WTC11 (cell line): Measurements from ENCODE around the gene BMF. TPM values are rescaled to one million over a fixed set of nuclear protein-coding genes. Genes with fewer than 3 reads are reported as not detected.

Source experiments
- ATAC-seq: fragments of 200-7000 bp; cut with Tn5 transposase; 2 replicates; pipeline ENCODE4 v1.10.0; 2021; ENCODE audit warnings: mild to moderate bottlenecking, moderate library complexity
- CTCF ChIA-PET: fragments of 300-600 bp; sonication (Branson Sonifier 250); formaldehyde crosslinking; loops from one replicate; lab custom pipeline; 2021; ENCODE audit warnings: antibody characterized with exemption; lab: Charles Lee
- POLR2A ChIA-PET: fragments of 350-600 bp; sonication (Branson Sonifier 250); formaldehyde crosslinking; loops from one replicate; lab custom pipeline; 2021; ENCODE audit warnings: antibody characterized with exemption; lab: Charles Lee
- DNase-seq: peaks from one replicate; pipeline ENCODE4 v3.0.0; 2021; ENCODE audit warnings: low spot score
- H3K27ac Mint-ChIP-seq: 2 replicates; pipeline ENCODE4 v1.8.0; 2021; ENCODE audit warnings: mixed read lengths
- H3K27me3 Mint-ChIP-seq: 2 replicates; pipeline ENCODE4 v1.8.0; 2021; ENCODE audit warnings: low read depth, mild to moderate bottlenecking, moderate library complexity, mixed read lengths
- H3K36me3 Mint-ChIP-seq: 2 replicates; pipeline ENCODE4 v1.8.0; 2021; ENCODE audit warnings: mixed read lengths
- H3K4me1 Mint-ChIP-seq: 2 replicates; pipeline ENCODE4 v1.8.0; 2022; ENCODE audit warnings: mixed read lengths
- H3K4me3 Mint-ChIP-seq: 2 replicates; pipeline ENCODE4 v1.8.0; 2021; ENCODE audit warnings: mild to moderate bottlenecking, moderate library complexity, mixed read lengths
- H3K9me3 Mint-ChIP-seq: 2 replicates; pipeline ENCODE4 v1.8.0; 2021; ENCODE audit warnings: mixed read lengths
- AR ChIP-seq: fragments of 250-450 bp; sonication (Bioruptor Pico); IDR thresholded peaks from 2 replicates; pipeline ENCODE4 v1.9.0; 2021; ENCODE audit warnings: mild to moderate bottlenecking
- ATF3 ChIP-seq: sonication (generic); formaldehyde crosslinking; conservative IDR thresholded peaks from 2 replicates; pipeline ENCODE4 v1.8.1; 2022; ENCODE audit warnings: mild to moderate bottlenecking, missing genetic modification reagents
- E2F1 ChIP-seq: sonication (generic); formaldehyde crosslinking; IDR thresholded peaks from 2 replicates; pipeline ENCODE4 v1.8.0; 2022; ENCODE audit warnings: mild to moderate bottlenecking, missing genetic modification reagents
- FOXP1 ChIP-seq: sonication (generic); formaldehyde crosslinking; IDR thresholded peaks from 2 replicates; pipeline ENCODE4 v1.8.0; 2022; ENCODE audit warnings: missing genetic modification reagents, mild to moderate bottlenecking, moderate library complexity, borderline replicate concordance
- HMGA2 ChIP-seq: fragments of 250-450 bp; sonication (Bioruptor Pico); IDR thresholded peaks from 2 replicates; pipeline ENCODE4 v1.4.0; 2021; ENCODE audit warnings: mild to moderate bottlenecking, moderate library complexity
- IRF1 ChIP-seq: sonication (generic); formaldehyde crosslinking; IDR thresholded peaks from 2 replicates; pipeline ENCODE4 v1.8.0; 2023; ENCODE audit warnings: missing genetic modification reagents
- IRF2 ChIP-seq: sonication (generic); formaldehyde crosslinking; IDR thresholded peaks from 2 replicates; pipeline ENCODE4 v1.8.0; 2022; ENCODE audit warnings: low read depth, missing genetic modification reagents, borderline replicate concordance
- JUN ChIP-seq: sonication (generic); formaldehyde crosslinking; IDR thresholded peaks from 2 replicates; pipeline ENCODE4 v1.8.0; 2023; ENCODE audit warnings: mild to moderate bottlenecking, missing genetic modification reagents
- NFYB ChIP-seq: sonication (generic); formaldehyde crosslinking; conservative IDR thresholded peaks from 2 replicates; pipeline ENCODE4 v1.8.0; 2022; ENCODE audit warnings: low read depth, missing genetic modification reagents
- PRDM15 ChIP-seq: sonication (generic); formaldehyde crosslinking; IDR thresholded peaks from 2 replicates; pipeline ENCODE4 v1.8.0; 2022; ENCODE audit warnings: missing genetic modification reagents
- PRRX2 ChIP-seq: fragments of 250-450 bp; sonication (Bioruptor Pico); IDR thresholded peaks from 2 replicates; pipeline ENCODE4 v1.8.0; 2021; ENCODE audit warnings: mild to moderate bottlenecking
- RELA ChIP-seq: sonication (generic); formaldehyde crosslinking; IDR thresholded peaks from 2 replicates; pipeline ENCODE4 v1.8.1; 2022; ENCODE audit warnings: missing genetic modification reagents, mild to moderate bottlenecking, borderline replicate concordance
- SMAD4 ChIP-seq: sonication (generic); formaldehyde crosslinking; IDR thresholded peaks from 2 replicates; pipeline ENCODE4 v1.8.0; 2022; ENCODE audit warnings: mild to moderate bottlenecking, missing genetic modification reagents
- SOX15 ChIP-seq: fragments of 250-450 bp; sonication (Bioruptor Pico); IDR thresholded peaks from 2 replicates; pipeline ENCODE4 v1.9.0; 2021; ENCODE audit warnings: mild to moderate bottlenecking
- TEAD1 ChIP-seq: sonication (generic); formaldehyde crosslinking; IDR thresholded peaks from 2 replicates; pipeline ENCODE4 v1.8.0; 2022; ENCODE audit warnings: mild to moderate bottlenecking, missing genetic modification reagents
- ZMAT4 ChIP-seq: fragments of 250-450 bp; sonication (Bioruptor Pico); IDR thresholded peaks from 2 replicates; pipeline ENCODE4 v1.9.0; 2021; ENCODE audit warnings: mild to moderate bottlenecking
- ZNF263 ChIP-seq: sonication (generic); formaldehyde crosslinking; IDR thresholded peaks from 2 replicates; pipeline ENCODE4 v1.8.1; 2022; ENCODE audit warnings: low read depth, mild to moderate bottlenecking, moderate library complexity, missing genetic modification reagents
- ZNF281 ChIP-seq: sonication (generic); formaldehyde crosslinking; IDR thresholded peaks from 2 replicates; pipeline ENCODE4 v1.8.0; 2023; ENCODE audit warnings: mild to moderate bottlenecking, missing genetic modification reagents
- ZNF512 ChIP-seq: sonication (generic); formaldehyde crosslinking; IDR thresholded peaks from 2 replicates; pipeline ENCODE4 v1.8.1; 2022; ENCODE audit warnings: missing genetic modification reagents, borderline replicate concordance
- total RNA-seq: library from RNA; stranded (reverse); gene quantifications from 3 replicates; pipeline ENCODE4 v1.2.3, GENCODE V29; 2021

Gene BMF
- total RNA-seq, 1 experiment from 2014 or later, result 36.9 TPM

GRCh38 chr15:40095371-40096093 is 13.1 kb downstream of the BMF start:
- Mint-ChIP-seq H3K27ac (no peak overlapping the region), H3K4me3 (no peak overlapping the region), H3K27me3 (no peaks in the 10 kb centered on the region), H3K36me3 (peaks cover 19% of the 10 kb centered on the region), H3K9me3 (no peaks in the 10 kb centered on the region), H3K4me1 (peaks cover 83% of the 10 kb centered on the region)
- CTCF ChIA-PET, result interaction anchor here (0.6 to 6.8 kb wide), 5 partner anchors 10 to 339 kb away, joined by 5 to 68 read pairs (median 7); no protein-coding TSS in a partner anchor
- POLR2A ChIA-PET, result no interaction called here
- ATAC-seq, result no peak
- DNase-seq, result no peak
- TF ChIP-seq ZNF263 (no peak), IRF2 (CRISPR knock-in tag) (no peak), IRF1 (CRISPR knock-in tag) (no peak), JUN (CRISPR knock-in tag) (no peak), ZNF512 (no peak), ATF3 (CRISPR knock-in tag) (no peak), SMAD4 (CRISPR knock-in tag) (no peak), AR (CRISPR knock-in tag) (no peak), ZMAT4 (CRISPR knock-in tag) (no peak), RELA (CRISPR knock-in tag) (no peak), PRDM15 (CRISPR knock-in tag) (no peak), NFYB (CRISPR knock-in tag) (no peak), FOXP1 (CRISPR knock-in tag) (no peak), SOX15 (CRISPR knock-in tag) (no peak), E2F1 (no peak), HMGA2 (CRISPR knock-in tag) (no peak), TEAD1 (CRISPR knock-in tag) (no peak), ZNF281 (no peak), PRRX2 (CRISPR knock-in tag) (no peak)
